Measurements from ENCODE around the gene ANGPT4. TPM values are rescaled to one million over a fixed set of nuclear protein-coding genes. Genes with fewer than 3 reads are reported as not detected.

The ANGPT4 gene
- total and polyA plus RNA-seq, 9 of the 15 experiments (the other 6 are each of a cell fraction or from before 2014, with no cell fraction given), result not detected

DNA sequence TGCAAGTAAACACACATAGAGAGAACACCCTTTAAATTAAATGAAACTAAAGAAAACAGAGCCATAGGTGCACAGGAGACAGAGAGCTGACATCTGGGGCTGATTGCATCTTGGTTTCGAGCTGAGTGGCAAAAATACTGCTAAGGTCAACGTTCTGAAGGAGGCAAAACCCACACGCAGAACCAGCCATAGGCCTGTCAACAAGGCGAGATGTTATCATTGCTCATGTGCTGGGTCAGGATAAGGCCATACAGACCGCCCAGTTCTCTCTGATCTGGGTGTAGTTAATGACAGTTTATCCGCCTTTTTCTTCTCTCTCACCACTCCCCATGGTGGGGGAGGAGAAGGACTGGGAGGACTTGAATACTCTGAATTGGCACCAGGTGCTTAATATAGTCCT, 87.1 kb downstream of the ANGPT4 start (continued):
- TF ChIP-seq, protein P1, sequence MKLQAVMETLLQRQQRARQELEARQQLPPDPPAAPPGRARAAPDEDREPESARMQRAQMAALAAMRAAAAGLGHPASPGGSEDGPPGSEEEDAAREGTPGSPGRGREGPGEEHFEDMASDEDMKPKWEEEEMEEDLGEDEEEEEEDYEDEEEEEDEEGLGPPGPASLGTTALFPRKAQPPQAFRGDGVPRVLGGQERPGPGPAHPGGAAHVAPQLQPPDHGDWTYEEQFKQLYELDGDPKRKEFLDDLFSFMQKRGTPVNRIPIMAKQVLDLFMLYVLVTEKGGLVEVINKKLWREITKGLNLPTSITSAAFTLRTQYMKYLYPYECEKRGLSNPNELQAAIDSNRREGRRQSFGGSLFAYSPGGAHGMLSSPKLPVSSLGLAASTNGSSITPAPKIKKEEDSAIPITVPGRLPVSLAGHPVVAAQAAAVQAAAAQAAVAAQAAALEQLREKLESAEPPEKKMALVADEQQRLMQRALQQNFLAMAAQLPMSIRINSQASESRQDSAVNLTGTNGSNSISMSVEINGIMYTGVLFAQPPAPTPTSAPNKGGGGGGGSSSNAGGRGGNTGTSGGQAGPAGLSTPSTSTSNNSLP (IDR thresholded peaks at IDR 0.05; ENCODE audit: borderline replicate concordance, low read depth, low read length), result no peak
- peak; percentile 96 for TF ChIP-seq BHLHE40 (IDR thresholded peaks at IDR 0.05; ENCODE audit: low read length)
- TF ChIP-seq CTBP1 (IDR thresholded peaks at IDR 0.05; ENCODE audit: borderline replicate concordance), result peak; percentile 92
- TF ChIP-seq TAF9B (IDR thresholded peaks at IDR 0.05; ENCODE audit: partially characterized antibody), result peak; percentile 38
- TF ChIP-seq, protein P2, sequence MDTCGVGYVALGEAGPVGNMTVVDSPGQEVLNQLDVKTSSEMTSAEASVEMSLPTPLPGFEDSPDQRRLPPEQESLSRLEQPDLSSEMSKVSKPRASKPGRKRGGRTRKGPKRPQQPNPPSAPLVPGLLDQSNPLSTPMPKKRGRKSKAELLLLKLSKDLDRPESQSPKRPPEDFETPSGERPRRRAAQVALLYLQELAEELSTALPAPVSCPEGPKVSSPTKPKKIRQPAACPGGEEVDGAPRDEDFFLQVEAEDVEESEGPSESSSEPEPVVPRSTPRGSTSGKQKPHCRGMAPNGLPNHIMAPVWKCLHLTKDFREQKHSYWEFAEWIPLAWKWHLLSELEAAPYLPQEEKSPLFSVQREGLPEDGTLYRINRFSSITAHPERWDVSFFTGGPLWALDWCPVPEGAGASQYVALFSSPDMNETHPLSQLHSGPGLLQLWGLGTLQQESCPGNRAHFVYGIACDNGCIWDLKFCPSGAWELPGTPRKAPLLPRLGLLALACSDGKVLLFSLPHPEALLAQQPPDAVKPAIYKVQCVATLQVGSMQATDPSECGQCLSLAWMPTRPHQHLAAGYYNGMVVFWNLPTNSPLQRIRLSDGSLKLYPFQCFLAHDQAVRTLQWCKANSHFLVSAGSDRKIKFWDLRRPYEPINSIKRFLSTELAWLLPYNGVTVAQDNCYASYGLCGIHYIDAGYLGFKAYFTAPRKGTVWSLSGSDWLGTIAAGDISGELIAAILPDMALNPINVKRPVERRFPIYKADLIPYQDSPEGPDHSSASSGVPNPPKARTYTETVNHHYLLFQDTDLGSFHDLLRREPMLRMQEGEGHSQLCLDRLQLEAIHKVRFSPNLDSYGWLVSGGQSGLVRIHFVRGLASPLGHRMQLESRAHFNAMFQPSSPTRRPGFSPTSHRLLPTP (IDR thresholded peaks at IDR 0.05; ENCODE audit: borderline replicate concordance, extremely low read depth, insufficient read length), result no peak
- TF ChIP-seq NR4A1 (CRISPR knock-in tag; IDR thresholded peaks at IDR 0.05), result no peak
- TF ChIP-seq NR4A1 (tag; IDR thresholded peaks at IDR 0.05), result no peak
- peak; percentile 97 for TF ChIP-seq ARID1B (IDR thresholded peaks at IDR 0.05)
- TF ChIP-seq, protein P3, sequence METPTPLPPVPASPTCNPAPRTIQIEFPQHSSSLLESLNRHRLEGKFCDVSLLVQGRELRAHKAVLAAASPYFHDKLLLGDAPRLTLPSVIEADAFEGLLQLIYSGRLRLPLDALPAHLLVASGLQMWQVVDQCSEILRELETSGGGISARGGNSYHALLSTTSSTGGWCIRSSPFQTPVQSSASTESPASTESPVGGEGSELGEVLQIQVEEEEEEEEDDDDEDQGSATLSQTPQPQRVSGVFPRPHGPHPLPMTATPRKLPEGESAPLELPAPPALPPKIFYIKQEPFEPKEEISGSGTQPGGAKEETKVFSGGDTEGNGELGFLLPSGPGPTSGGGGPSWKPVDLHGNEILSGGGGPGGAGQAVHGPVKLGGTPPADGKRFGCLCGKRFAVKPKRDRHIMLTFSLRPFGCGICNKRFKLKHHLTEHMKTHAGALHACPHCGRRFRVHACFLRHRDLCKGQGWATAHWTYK (CRISPR knock-in tag; IDR thresholded peaks at IDR 0.05), result no peak
- TF ChIP-seq ZNF165 (CRISPR knock-in tag; IDR thresholded peaks at IDR 0.05; ENCODE audit: borderline replicate concordance), result no peak
- no peak for TF ChIP-seq ZBTB1 (CRISPR knock-in tag; IDR thresholded peaks at IDR 0.05; ENCODE audit: borderline replicate concordance, low read depth)
- TF ChIP-seq, protein P4, sequence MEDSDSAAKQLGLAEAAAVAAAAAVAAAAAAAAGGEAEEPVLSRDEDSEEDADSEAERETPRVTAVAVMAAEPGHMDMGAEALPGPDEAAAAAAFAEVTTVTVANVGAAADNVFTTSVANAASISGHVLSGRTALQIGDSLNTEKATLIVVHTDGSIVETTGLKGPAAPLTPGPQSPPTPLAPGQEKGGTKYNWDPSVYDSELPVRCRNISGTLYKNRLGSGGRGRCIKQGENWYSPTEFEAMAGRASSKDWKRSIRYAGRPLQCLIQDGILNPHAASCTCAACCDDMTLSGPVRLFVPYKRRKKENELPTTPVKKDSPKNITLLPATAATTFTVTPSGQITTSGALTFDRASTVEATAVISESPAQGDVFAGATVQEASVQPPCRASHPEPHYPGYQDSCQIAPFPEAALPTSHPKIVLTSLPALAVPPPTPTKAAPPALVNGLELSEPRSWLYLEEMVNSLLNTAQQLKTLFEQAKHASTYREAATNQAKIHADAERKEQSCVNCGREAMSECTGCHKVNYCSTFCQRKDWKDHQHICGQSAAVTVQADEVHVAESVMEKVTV (CRISPR knock-in tag; IDR thresholded peaks at IDR 0.05), result no peak
- TF ChIP-seq ZNF77 (CRISPR knock-in tag; IDR thresholded peaks at IDR 0.05), result no peak
- TF ChIP-seq, protein P5, sequence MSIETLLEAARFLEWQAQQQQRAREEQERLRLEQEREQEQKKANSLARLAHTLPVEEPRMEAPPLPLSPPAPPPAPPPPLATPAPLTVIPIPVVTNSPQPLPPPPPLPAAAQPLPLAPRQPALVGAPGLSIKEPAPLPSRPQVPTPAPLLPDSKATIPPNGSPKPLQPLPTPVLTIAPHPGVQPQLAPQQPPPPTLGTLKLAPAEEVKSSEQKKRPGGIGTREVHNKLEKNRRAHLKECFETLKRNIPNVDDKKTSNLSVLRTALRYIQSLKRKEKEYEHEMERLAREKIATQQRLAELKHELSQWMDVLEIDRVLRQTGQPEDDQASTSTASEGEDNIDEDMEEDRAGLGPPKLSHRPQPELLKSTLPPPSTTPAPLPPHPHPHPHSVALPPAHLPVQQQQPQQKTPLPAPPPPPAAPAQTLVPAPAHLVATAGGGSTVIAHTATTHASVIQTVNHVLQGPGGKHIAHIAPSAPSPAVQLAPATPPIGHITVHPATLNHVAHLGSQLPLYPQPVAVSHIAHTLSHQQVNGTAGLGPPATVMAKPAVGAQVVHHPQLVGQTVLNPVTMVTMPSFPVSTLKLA (conservative IDR thresholded peaks at IDR 0.05), result peak; percentile 23 to 70; a peak in 2 of 4 replicates
- peak; percentile 81 for TF ChIP-seq ZBED1 (IDR thresholded peaks at IDR 0.05)
- no peak for TF ChIP-seq TBP (optimal IDR thresholded peaks at IDR 0.05; ENCODE audit: low read depth, low read length)
- no peak for TF ChIP-seq ZNF324 (CRISPR knock-in tag; IDR thresholded peaks at IDR 0.05)
- TF ChIP-seq HDAC1 (IDR thresholded peaks at IDR 0.05), result peak in 1 of 2 experiments; percentile 83; a peak in 2 of 4 replicates
- TF ChIP-seq SMARCE1 (IDR thresholded peaks at IDR 0.05), result peak; percentile 96
- TF ChIP-seq MAFF (IDR thresholded peaks at IDR 0.05; ENCODE audit: low read length), result no peak

All from K562 (cell line).